LNCAP (cell line): ENCODE data around the gene PRKRA.

Experiments used
- TF ChIP-seq, protein P1 (sequence below): fragments of 450-650 bp; IDR thresholded peaks from 2 replicates; pipeline ENCODE4 v1.5.1; 2017; ENCODE audit warnings: mild to moderate bottlenecking

PRKRA gene

DNA sequence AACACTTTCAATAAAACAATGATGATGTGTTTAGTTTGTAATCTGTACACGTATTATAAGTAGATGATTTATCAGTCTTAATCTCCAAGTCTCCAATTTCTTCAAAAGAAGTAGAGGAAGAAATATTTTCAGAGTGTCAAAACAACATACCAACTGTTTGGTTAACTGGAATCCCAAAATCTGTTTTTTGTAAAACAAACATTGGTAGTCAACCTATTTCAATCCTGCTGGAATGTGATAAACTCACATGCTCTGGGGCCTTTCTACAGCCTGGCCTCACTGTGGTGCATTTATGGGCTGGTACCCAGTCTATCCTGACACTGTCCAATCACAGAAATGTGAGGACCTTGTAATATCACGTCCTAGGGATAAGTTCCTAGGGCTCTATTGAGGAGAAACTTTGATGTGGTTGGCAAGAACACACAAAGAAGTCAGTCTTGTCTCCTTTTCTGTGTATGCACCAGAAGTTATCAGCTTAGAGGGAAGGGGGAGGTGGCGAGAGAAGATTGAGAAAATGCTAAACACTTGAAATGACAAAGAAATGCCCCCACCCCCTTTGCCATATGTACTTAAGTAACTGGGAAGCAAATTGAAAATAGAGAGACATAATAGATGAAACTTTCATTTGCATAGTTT is 47.2 kb downstream of the PRKRA start:
- TF ChIP-seq, protein P1, sequence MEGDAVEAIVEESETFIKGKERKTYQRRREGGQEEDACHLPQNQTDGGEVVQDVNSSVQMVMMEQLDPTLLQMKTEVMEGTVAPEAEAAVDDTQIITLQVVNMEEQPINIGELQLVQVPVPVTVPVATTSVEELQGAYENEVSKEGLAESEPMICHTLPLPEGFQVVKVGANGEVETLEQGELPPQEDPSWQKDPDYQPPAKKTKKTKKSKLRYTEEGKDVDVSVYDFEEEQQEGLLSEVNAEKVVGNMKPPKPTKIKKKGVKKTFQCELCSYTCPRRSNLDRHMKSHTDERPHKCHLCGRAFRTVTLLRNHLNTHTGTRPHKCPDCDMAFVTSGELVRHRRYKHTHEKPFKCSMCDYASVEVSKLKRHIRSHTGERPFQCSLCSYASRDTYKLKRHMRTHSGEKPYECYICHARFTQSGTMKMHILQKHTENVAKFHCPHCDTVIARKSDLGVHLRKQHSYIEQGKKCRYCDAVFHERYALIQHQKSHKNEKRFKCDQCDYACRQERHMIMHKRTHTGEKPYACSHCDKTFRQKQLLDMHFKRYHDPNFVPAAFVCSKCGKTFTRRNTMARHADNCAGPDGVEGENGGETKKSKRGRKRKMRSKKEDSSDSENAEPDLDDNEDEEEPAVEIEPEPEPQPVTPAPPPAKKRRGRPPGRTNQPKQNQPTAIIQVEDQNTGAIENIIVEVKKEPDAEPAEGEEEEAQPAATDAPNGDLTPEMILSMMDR = no peak

DNA sequence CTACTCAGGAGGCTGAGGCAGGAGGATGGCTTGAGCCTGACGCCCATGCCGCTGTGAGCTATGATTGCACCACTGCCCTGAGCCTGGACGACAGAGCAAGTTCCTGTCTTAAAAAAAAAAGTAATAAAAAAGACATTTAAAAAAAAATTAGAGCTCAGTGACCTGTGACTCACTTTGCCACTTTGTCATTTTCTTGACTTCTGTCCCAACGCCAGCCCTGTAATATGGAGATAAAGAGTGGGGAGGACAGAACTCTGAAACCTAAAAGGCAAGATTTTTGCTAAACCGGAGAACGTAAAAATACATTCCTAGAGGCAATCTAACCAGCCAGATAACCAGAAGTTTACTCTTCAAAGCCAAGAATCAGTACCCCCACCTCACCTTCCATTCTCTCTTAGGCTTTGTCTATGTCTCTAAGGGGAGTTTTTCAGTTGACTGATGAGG is 49.0 kb downstream of the PRKRA start:
- TF ChIP-seq, protein P1 = no peak

DNA sequence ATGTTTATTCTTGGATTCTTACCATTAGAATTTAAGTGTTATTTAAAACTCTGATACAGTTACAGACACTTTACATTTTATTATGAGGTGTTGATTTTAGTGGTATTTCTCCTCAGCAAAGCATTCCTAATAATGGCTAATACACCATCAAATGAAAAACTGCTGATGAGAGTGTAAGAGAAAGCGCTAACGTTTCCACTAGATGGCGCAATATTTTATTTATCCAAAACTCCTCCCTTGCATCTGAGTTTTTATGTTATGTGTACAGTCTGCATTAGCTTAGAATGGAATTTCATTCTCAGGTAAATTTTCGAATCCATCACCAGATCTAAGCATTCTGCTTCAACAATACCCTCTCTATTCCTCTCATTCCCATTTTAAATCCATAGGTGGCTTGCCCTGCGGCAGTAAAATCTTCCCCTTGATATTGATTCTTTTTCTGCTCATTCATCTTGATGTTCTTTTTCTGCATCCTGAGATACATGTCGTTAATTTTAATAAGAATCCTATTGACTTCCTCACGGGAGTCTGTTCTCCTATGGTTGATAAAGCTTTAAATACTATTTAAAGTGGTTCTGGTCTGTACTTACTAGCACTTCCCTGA is 53.9 kb downstream of the PRKRA start:
- TF ChIP-seq, protein P1 = peak; percentile 58

DNA sequence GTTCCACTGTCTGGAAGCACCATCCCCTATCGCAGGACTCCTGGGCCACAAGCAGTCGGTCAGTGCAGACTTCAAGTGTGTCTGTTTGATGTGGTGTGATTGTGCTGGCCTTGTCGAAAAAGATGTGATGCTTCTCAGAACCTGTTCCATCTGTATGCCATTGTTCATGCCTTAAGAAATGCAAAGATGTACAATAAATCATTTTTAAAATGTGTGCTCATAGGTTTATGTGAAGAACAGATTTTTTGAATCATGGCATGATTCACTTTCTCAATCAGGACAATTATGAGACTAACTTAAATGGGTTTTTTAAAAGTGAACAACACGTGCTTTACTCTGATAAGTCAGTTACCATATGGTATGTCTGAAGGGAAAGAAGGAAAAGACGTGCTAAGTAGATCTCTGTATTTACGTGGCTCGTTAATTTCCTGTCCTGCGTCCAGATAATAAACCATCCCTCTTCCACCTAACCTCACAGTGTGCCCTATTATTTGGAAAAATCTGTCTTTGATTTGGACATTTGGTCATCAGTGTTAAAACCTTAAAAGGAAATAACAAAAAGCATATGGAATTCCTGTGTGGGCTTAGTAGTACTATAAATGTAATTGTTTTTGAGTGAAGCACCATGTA is 54.9 kb downstream of the PRKRA start:
- TF ChIP-seq, protein P1 = no peak

DNA sequence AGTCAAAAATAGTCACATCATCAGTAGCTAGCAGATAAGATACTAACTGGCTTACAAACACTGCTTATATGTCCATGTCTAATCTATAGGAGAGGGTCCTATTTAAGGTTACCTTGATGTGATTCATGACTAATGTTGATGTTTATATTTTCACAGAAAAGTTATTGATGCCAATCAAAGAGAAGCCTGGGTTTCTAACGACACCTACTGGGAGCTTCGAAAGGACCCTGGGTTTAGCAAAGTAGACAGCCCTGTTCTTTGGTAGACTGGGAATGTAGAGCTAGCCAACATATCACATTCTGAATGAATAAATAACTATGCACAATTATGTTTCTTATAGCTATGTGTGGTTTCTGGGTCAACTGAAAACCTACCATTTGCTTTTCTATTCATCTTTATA is 55.7 kb downstream of the PRKRA start:
- TF ChIP-seq, protein P1 = no peak

DNA sequence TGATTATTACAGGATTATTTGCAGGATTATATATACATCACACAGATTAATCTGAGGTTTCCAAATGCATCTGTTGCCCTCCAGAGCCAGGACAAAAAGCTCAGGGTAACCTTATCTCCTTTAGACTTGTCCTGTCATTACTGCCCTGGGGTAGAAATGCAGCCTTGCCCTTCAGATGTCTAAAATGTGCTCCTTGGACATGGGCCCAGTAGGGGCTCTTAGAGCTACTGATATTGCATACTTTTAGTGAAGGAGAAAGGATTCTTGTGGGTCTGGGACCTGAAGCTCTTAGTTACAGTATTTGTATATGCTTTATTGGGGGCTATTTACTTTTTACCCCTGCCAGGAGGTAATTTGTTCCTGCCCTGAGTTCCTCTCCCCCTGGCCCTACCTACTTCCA is 56.1 kb downstream of the PRKRA start:
- TF ChIP-seq, protein P1 = no peak

DNA sequence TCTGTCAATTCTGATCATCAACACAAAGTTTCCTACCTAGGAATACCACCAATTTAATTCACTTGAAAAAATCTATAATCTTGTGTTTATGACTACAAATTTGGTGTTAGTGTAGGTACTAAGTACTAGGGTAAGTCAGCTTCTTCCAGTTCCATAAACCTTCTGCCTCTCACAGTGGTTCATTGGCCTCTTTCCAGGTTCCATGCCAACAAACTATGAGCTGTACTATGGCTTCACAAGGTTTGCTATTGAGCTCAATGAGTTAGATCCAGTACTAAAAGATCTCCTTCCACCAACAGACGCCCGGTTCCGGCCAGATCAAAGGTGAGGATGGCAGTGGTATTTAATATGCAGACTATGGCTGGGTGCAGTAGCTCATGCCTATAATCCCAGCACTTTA is 58.8 kb downstream of the PRKRA start:
- TF ChIP-seq, protein P1 = no peak
